ENCODE measurements around the gene NPAS3.

The NPAS3 gene

DNA sequence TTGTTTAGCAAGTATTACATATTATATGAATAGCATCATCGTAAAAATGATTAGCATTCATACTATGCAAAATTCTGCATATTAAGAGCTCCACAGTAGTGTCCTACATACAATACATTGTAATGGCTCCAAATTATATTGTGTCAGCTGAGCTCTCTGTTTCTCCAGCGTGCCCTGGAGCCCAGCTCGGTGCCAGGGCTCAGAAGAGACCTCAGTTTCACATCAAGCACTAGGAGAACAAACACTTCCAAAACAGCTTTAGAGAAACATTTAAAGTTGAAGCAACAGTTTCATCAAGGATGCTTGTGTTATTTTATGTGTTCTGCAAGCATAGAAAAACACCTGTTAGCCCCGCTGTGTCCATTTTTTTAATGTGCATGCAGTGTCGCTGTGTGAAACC lies 555.3 kb downstream of the NPAS3 start:
- ATAC-seq (ENCODE audit: insufficient read depth, low read depth) (no peak), DNase-seq (no peak)
- Histone ChIP-seq H4K20me1 (ENCODE audit: insufficient read depth, low read length) (no peaks in the 10 kb centered on the region), H3K27me3 (ENCODE audit: insufficient read depth, low read length, poor library complexity) (peaks cover 5% of the 10 kb centered on the region), H3K27ac (ENCODE audit: low read length) (no peak overlapping the region), H3K9me3 (ENCODE audit: insufficient read depth, low read length, severe bottlenecking) (no peaks in the 10 kb centered on the region), H2AFZ (ENCODE audit: low read depth, low read length) (no peak overlapping the region), H3K4me3 (ENCODE audit: low read depth in 1 of 2, low read length in 2 of 2) (no peak overlapping the region), H3K79me2 (ENCODE audit: insufficient read depth, low read length) (no peaks in the 10 kb centered on the region), H3K36me3 (ENCODE audit: insufficient read depth, low read length) (no peaks in the 10 kb centered on the region), H3K4me1 (ENCODE audit: insufficient read depth, low read length) (no peaks in the 10 kb centered on the region), H3K4me2 (ENCODE audit: insufficient read depth, low read length) (no peak overlapping the region), H3K9ac (ENCODE audit: low read depth, low read length) (no peak overlapping the region)
- no peak for TF ChIP-seq EZH2 (IDR thresholded peaks at IDR 0.05; ENCODE audit: borderline replicate concordance, low read depth, low read length, severe bottlenecking)
- TF ChIP-seq, protein P1, sequence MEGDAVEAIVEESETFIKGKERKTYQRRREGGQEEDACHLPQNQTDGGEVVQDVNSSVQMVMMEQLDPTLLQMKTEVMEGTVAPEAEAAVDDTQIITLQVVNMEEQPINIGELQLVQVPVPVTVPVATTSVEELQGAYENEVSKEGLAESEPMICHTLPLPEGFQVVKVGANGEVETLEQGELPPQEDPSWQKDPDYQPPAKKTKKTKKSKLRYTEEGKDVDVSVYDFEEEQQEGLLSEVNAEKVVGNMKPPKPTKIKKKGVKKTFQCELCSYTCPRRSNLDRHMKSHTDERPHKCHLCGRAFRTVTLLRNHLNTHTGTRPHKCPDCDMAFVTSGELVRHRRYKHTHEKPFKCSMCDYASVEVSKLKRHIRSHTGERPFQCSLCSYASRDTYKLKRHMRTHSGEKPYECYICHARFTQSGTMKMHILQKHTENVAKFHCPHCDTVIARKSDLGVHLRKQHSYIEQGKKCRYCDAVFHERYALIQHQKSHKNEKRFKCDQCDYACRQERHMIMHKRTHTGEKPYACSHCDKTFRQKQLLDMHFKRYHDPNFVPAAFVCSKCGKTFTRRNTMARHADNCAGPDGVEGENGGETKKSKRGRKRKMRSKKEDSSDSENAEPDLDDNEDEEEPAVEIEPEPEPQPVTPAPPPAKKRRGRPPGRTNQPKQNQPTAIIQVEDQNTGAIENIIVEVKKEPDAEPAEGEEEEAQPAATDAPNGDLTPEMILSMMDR (IDR thresholded peaks at IDR 0.05; ENCODE audit: borderline replicate concordance, extremely low read depth, low read length, poor library complexity, severe bottlenecking) = no peak

DNA sequence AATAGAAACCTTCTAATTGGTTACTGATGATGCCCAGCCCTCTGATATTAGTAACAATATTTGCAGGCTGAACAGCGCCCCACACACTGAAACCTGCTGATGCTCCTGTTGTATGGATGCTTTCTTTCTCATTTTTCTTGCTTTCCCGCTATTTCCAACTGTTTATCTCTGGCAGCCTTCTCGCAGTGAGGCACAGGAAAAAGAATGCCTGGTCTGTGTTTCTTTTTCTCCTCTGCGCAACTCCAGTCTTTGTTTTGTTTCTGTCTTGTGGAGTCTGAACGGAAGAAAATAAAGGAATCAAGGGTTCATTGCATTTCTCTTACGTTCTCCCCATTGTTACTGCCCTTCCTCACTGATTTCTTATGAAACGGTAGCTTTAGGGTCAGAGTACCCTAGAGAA lies 561.0 kb downstream of the NPAS3 start:
- peaks cover 8% of the 10 kb centered on the region for H3K27me3 ChIP-seq (ENCODE audit: insufficient read depth, low read length, poor library complexity)
- H3K9me3 ChIP-seq (ENCODE audit: insufficient read depth, low read length, severe bottlenecking) = no peaks in the 10 kb centered on the region
- H3K4me3 ChIP-seq (ENCODE audit: low read depth in 1 of 2, low read length in 2 of 2) = no peak overlapping the region
- TF ChIP-seq EZH2 (IDR thresholded peaks at IDR 0.05; ENCODE audit: borderline replicate concordance, low read depth, low read length, severe bottlenecking) = no peak
- TF ChIP-seq, protein P1 (IDR thresholded peaks at IDR 0.05; ENCODE audit: borderline replicate concordance, extremely low read depth, low read length, poor library complexity, severe bottlenecking) = no peak
- no peaks in the 10 kb centered on the region for H3K36me3 ChIP-seq (ENCODE audit: insufficient read depth, low read length)
- no peaks in the 10 kb centered on the region for H3K4me1 ChIP-seq (ENCODE audit: insufficient read depth, low read length)
- no peak overlapping the region for H3K27ac ChIP-seq (ENCODE audit: low read length)
- no peak for ATAC-seq (ENCODE audit: insufficient read depth, low read depth)
- DNase-seq = no peak
- no peaks in the 10 kb centered on the region for H3K79me2 ChIP-seq (ENCODE audit: insufficient read depth, low read length)
- no peak overlapping the region for H2AFZ ChIP-seq (ENCODE audit: low read depth, low read length)
- no peak overlapping the region for H3K4me2 ChIP-seq (ENCODE audit: insufficient read depth, low read length)
- no peaks in the 10 kb centered on the region for H4K20me1 ChIP-seq (ENCODE audit: insufficient read depth, low read length)
- H3K9ac ChIP-seq (ENCODE audit: low read depth, low read length) = no peak overlapping the region

DNA sequence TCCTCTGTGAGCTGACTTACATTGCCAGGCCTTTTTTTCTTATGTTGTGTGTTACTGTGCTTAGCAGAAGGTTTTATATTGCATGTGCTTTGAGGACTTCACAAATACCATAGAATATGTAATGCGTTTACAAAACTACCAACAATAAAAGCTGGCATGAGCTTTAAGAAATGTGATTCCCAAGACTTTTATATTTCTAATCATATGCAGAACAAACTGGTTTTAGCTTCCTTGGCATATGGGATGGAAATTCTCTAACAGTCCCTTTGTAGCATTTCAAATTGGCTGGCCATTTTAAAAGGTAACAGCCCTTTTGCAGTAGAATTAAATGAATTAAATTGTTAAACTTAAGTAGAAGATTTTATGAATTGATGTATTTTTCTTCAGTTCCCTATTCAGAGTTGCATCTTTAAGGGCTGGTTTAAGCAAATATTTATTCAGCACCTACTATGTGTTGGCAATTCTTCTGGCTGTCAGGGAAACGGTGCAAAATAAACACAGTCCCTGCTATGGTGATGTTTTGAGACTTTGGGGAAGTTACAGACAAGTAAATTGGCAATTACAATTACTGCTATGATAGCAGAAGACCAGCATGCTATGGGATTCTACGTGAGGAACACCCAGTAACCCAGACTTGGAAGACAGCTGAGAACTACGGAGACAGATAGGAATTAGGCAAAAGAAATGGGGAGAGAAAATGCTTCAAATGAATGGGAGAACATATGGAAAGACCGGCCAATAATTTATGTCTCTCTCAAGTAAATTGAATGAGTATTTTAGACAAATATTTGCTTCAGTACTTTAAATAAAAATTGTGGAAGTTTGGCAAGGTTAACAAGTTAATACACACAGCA lies 565.8 kb downstream of the NPAS3 start:
- no peak overlapping the region for H3K27ac ChIP-seq (ENCODE audit: low read length)

More for the DNA sequence above, 565.8 kb downstream of the NPAS3 start:
- Histone ChIP-seq H2AFZ (ENCODE audit: low read depth, low read length) (no peak overlapping the region), H3K27me3 (ENCODE audit: insufficient read depth, low read length, poor library complexity) (peaks cover 5% of the 10 kb centered on the region), H3K4me1 (ENCODE audit: insufficient read depth, low read length) (no peaks in the 10 kb centered on the region), H4K20me1 (ENCODE audit: insufficient read depth, low read length) (no peaks in the 10 kb centered on the region), H3K9ac (ENCODE audit: low read depth, low read length) (no peak overlapping the region), H3K4me3 (ENCODE audit: low read depth in 1 of 2, low read length in 2 of 2) (no peak overlapping the region), H3K4me2 (ENCODE audit: insufficient read depth, low read length) (no peak overlapping the region), H3K36me3 (ENCODE audit: insufficient read depth, low read length) (no peaks in the 10 kb centered on the region), H3K9me3 (ENCODE audit: insufficient read depth, low read length, severe bottlenecking) (no peaks in the 10 kb centered on the region), H3K79me2 (ENCODE audit: insufficient read depth, low read length) (no peaks in the 10 kb centered on the region)
- TF ChIP-seq, protein P1 (IDR thresholded peaks at IDR 0.05; ENCODE audit: borderline replicate concordance, extremely low read depth, low read length, poor library complexity, severe bottlenecking) = no peak
- TF ChIP-seq EZH2 (IDR thresholded peaks at IDR 0.05; ENCODE audit: borderline replicate concordance, low read depth, low read length, severe bottlenecking) = no peak
- no peak for ATAC-seq (ENCODE audit: insufficient read depth, low read depth)
- DNase-seq = no peak

Measured in DND-41 (cell line).